Subcutaneous adipose tissue (tissue), 4 donors: ENCODE measurements around the gene USH2A. TPM values are rescaled to one million over a fixed set of nuclear protein-coding genes. Genes with fewer than 3 reads are reported as not detected.

ENCODE experiments used
- total RNA-seq, 4 donors: library from RNA; depleted of rRNA; stranded (reverse); fragments of >200 nt; gene quantifications; one replicate each; pipeline ENCODE4 v1.1.0, GENCODE V29; 2016
- TF ChIP-seq, protein P1 (sequence below): fragments of 450-650 bp; IDR thresholded peaks from one replicate; pipeline ENCODE4 v1.5.1; 2016; ENCODE audit warnings: low read depth, mild to moderate bottlenecking, control low read depth, antibody characterized with exemption, moderate library complexity

The USH2A gene
- total RNA-seq, 4 donors from 2014 or later, result under 0.01 TPM; not detected in 3

DNA sequence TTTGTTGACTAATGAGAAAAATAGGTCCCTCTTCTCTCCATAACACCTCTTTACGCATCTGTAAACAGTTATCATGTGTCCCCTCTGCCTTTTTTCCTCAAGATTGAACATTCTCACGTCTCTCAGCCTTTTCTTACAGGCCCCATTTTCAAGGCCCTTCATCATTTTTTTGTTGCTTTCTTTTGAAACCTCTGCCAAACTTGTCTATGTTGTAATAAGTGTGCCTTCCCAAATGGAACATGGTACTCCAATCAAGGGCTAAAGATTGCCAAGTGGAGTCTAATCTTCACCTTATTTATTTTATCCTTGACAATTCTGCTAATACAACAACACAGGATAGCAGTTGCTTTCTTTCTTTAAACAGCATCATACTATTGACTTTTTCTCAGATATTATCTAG, 280.3 kb downstream of the USH2A start:
- TF ChIP-seq, protein P1, sequence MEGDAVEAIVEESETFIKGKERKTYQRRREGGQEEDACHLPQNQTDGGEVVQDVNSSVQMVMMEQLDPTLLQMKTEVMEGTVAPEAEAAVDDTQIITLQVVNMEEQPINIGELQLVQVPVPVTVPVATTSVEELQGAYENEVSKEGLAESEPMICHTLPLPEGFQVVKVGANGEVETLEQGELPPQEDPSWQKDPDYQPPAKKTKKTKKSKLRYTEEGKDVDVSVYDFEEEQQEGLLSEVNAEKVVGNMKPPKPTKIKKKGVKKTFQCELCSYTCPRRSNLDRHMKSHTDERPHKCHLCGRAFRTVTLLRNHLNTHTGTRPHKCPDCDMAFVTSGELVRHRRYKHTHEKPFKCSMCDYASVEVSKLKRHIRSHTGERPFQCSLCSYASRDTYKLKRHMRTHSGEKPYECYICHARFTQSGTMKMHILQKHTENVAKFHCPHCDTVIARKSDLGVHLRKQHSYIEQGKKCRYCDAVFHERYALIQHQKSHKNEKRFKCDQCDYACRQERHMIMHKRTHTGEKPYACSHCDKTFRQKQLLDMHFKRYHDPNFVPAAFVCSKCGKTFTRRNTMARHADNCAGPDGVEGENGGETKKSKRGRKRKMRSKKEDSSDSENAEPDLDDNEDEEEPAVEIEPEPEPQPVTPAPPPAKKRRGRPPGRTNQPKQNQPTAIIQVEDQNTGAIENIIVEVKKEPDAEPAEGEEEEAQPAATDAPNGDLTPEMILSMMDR, result no peak

DNA sequence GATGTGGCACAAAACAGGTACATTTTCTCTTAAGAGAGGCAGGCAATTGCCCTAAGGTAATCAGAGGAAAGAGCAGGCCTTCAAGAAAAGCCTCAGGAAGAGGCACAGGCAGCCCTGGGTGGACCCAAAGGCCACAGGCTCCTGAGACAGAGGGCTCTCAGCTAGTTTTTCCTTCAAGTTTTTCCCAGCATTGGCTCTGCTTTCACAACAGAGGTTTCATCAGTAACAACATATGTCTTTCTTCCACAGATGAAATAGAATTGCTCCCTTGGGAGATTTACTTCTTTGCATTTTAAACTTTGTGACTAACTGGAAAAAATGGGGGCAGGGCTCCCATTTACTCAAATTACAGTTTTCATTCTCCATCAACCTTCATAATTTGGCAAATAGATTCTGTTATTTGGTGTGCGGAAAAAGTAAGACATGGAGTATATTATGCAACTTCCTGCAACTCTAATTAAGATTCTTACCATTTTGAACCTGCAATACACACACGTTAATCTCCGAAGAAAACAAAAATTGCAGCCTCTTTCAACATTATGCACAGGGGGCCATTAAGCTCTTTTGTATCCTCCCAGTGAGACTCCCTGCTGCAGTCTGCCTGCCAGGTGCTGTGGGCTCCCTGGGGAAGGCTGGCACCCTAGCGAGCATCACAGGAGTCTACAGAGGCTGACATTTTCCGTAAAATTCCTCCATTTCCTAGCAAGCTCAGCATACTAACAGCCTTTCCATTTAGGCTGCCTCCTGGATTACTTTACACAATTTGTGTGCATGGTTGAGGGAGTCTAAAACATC, 282.3 kb downstream of the USH2A start:
- TF ChIP-seq, protein P1, result no peak

DNA sequence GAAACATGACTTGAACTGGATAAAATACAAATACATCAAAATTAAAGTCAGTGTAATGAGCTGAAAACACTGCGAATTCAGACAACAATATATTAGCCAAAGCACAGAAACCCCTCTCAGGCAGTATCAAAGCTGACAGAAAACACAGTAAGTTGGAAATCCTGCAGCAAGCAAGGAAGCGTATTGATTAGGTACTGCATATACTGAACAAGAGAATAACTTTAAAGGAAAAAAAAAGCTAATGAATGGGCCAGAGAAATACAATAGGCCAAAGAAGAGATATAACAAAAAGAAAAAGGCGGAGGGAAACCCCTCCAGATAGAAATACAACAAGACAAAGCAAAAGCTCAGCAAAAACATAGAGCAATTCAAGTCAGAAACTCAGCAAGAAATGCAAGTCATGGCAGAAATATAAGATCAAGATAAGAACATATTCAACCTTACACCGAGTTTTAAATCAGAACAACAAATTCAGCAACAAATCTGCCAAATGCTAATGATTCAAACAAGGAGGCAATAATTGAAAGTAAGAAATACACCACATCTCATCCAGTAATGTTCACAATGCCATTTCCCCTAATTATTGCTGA, 299.0 kb downstream of the USH2A start:
- TF ChIP-seq, protein P1, result no peak

DNA sequence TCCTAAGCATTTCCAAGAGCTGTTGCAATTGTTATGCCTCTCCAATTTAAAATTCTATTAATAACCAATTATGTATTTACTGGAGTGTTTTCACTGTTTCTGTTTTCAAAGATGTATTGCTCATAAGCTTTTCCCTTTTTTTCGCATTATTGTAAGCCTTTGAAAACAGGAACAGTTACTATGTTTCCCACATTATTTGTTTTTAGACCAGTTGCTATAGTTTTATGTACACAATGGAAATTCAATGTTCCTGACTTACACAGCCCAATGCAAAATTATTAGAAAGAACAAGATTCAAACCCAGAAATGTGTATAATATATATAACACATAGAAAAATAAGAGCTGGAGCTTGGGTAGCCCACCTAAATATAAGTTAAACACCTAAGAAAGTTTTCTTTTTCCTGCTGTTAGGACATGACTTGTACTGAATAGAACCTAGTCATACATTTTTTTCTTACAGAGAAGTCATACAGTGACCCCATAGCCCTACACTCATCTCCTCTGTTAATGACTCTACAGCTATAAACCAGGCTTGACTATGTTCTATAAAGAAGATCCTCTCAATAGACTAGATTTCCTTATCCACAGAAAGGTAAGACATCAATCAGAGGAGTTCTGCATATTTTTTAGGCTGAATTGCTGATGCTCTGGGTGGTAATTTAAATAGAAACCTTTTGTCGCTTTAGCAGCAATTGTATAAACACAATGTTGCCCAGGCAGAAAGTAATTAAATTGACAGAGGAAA, 299.6 kb downstream of the USH2A start:
- TF ChIP-seq, protein P1, result no peak

DNA sequence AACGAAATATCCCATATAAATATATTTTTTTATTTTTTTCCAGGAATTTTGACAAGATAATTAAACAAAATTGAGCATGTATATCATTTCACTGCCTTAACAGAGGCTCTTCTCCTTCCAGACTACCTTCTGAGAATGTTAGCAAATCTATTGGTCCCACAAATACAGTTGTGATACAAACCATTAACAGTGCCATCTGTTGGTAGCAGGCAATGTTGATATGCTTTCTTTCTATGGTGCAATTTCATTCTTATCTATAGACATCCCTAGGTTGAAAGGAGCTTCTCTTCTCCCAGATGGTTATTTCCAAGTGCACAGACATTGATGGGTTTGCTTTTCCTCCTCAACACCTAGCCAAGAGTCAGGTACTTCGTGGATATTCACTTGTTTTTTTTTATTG, 303.6 kb downstream of the USH2A start:
- TF ChIP-seq, protein P1, result no peak

DNA sequence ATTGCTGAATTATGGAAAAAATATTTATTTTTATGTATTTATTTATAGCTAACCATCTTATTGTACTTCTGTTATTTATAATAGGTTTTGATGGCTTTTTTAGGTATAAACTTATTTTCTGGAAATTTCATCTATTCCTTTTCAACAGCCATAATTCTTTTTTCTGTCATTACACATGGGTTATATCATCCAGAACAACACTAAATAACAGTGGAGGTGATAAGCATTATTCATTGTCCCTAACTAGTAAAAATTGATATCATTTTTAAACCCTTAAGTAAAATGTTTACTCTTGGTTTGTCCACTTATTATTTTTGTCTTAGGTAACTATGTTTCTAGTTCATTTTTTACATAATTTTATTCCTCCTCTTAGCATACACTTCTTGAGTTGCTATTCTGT, 309.1 kb downstream of the USH2A start:
- TF ChIP-seq, protein P1, result no peak

DNA sequence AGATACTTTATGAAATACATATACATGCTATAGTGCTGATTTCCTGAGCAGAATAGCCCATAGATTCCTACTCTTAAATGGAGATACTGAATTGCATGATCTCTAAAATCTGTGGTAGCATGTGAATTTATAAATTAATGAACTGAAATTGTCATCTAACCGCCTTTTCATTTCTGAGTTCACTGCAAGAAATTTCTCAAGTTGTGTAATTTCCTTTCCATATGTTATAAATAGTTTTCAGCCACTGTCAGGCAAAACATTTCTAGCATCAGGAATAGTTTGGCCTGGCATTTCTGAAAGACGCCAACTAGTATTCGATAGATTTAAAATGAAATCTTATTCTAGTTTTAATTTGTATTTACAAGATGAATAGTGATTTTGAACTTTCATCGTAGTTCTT, 310.1 kb downstream of the USH2A start:
- TF ChIP-seq, protein P1, result no peak
